Measurements from ENCODE around the gene NAT8L.

Gene NAT8L

DNA sequence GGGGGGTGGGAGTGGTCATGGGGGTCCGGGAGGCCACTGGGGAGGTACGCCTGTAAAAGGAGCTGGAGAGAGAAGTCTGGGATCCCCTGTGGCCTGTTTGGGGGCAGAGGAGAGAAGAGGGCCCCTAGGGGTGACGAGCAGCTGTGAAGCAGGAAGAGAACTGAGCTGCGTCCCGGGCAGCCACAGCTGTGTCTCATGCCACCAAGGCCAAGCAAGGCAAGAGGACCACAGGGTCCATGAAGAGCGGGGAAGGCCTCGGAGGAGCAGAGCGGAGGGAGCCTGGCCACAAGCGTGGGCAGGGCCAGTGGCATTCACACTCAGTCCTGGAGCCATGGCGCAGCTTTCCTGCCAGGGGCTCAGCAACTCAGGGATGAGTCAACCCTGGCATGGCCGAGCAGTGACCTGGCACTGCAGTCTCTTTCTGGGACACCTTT lies 13.6 kb upstream of the NAT8L start:
- no peak for DNase-seq (ENCODE audit: low read depth)

DNA sequence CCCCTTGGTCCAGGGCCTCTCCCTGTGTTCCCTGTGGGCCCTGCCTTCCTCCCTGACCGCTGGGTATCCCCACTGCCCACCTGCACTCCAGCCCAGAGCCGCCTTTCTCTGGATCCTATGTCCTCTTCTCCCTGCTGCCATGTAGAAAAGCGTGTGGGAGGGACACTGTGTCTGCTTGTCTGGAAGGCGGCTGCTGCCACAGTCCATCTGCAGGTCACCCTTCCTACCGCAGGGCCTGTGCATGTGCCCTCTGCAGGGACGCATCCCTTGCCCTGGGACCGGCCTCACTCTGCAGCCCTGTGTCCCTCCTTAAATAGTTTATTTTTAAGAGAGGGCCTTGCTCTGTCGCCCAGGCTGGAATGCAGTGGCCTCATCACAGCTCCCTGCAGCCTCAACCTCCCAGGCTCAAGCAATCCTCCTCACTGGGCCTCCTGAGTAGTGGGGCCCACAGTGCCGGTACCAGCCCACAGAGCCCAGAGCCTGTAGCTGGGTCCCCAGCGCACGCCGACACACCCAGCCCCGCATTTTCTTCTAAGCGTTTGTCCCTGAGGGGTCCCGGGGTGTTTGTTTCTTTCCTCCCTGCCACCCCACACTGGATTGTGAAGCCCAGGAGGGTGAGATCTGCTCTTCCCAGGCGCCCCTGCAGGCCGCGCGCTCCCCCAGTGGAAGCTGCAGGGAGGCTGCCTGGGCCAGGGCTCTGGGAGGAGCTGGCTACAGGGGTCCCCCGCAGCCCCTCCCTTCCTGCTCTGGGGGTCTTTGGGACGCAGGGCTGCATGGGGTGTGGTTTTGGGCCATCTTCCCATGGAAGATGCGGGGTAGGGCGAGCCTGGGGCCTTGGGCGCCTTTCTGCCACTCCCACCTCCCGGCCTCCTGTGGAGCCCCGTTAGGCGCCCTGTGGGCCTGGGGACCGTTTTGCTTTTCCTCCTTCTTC lies 12.8 kb upstream of the NAT8L start:
- no peak for DNase-seq (ENCODE audit: low read depth)

DNA sequence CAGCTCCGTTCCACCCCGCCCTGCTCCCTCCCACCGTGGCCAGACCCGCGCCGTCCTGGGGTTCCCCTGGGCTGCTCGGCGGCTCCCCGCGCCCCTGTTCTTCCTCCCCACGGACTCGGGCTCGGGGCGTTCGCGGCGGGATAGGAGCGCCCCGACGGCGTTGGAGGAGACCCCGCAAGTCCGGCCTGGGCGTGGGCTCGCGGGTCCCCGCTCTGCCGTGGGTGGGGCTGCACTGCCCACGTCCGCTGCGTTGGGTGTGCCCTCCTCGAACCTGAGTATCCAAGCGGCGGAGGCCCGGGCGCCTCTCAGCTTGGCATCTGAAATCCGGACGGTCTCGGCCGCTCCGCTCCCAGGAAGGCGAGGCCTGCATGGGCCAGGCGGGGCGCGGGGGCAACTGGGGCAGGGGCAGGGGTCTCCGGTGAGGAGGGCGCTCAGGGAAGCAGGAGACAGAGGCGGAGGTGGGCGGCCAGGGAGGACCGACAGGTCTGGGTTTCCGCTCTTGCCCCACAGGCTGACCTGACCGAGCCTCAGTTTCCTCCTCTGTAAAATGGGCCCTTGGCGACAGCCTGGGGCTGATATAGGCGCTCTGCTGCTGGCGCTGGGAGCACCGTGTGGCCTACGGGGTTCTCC lies 12.0 kb upstream of the NAT8L start:
- no peak for DNase-seq (ENCODE audit: low read depth)

DNA sequence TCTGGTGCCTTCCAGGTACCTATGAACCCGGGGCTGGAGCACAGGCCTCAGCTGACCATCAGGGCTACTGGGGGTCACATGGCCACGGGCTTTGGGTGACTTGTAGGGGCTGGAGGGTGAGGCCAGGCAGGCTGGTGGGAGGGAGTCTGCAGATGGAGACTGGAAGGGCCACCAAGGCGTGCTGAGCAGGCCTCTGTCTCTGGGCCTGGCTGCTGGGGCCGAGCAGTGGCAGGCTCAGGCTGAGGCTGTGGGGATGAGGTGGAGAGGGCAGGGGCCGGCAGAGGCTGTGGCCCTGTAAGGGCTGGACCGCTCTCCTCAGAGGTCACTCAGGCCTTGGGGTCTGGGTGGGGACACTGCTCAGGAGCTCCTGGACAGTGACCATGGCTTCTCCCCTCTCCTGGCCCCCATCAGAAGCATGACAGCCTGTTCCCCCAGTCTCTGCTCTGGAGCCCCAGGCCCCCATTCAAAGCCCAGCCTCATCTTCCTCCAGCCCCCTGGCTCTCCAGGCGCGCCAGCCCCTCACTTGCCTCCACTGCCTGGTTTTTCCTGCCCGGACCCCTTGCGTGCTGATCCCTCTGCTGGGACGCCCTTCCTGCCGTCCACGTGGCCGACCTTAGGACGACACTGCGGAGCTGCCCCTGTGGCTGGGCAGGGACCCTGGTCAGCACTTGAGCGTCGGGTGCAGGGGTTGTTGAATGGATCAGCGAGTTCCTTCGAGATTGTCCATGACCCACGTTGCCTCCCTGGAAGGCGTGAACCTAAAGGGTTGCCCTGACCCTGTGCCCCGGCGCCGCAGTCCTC lies 11.1 kb upstream of the NAT8L start:
- DNase-seq (ENCODE audit: low read depth) = no peak

DNA sequence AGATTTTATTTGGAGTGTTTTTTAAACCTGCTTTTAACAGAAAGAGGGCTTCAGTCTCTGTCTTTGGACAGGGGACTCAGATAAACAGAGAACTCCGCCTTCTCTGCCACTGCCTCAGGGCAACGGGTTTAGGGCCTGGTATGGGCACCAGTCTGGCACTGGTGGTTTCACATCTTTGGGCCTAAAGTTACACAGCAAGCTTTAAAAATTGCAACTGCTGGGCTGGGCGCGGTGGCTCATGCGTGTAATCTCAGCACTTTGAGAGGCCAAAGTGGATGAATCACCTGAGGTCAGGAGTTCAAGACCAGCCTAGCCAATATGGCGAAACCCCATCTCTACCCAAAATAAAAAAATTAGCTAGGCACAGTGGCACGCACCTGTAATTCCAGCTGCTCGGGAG lies 10.3 kb upstream of the NAT8L start:
- DNase-seq (ENCODE audit: low read depth) = no peak

DNA sequence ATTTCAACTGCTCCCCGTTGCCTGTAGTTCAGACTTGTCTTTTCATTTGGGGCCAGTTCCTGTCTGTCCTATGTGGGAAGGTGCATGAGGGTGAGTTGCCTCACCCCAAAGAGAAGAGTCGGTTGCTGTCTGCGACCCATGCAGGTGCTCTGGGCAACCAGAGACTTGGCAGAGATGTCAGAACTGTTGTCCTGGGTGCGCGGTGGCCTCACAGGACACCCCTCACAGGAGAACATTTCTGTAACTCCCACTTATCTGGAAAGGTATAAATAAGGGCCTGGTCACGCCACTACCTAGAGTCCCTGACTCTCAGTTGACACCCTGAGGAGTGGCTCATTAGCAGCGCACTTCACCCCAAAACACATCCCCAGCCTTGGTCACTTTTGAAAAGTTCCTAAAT lies 9.7 kb upstream of the NAT8L start:
- DNase-seq (ENCODE audit: low read depth) = no peak

DNA sequence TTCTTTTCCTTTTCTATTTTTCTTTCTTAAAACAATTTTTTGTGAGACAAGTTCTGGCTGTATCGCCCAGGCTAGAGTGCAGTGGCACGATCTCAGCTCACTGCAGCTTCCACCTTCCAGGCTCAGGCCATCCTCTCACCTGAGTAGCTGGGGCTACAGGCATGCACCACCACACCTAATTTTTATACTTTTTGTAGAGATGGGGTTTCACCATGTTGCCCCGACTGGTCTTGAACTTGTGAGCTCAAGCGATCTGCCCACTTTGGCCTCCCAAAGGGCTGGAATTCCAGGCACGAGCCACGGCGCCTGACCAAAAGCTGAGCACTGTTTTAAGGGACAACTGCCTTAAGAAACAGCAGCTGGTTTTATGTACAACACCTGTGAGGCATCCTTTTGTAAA lies 9.3 kb upstream of the NAT8L start:
- DNase-seq (ENCODE audit: low read depth) = no peak

DNA sequence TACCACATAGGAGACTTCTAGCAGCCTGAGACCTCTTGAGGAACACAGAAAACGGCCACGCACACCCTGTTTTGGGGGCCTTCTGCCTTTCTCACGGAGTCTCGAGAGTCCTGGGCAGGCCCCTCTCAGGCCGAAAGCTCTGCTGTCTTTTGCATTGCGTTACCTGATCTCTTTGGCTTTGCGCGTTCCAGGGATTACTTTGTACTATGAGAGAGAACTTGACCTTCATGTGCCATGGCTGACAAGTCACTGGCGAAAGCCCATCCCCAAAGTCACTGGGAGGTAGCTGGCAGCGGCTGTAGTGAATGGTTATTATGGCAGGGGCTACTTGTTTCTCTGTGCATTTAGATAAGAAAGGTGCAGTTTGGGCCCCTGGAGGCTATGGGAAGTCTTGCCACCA lies 8.0 kb upstream of the NAT8L start:
- DNase-seq (ENCODE audit: low read depth) = no peak

DNA sequence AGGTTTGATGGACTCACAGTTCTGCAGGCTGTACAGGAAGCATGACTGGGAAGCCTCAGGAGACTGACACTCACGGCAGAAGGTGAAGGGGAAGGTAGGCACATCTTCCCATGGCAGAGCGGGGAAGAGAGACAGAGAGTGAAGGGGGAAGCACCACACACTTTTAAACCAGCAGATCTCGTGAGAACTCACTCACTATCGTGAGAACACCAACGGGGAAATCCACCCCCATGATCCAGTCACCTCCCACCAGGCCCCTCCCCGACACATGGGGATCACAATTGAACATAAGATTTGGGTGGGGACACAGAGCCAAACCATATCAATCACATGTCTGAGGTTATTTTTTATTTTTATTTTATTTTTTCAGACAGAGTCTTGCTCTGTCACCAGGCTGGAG lies 4.9 kb upstream of the NAT8L start:
- no peak for DNase-seq (ENCODE audit: low read depth)

DNA sequence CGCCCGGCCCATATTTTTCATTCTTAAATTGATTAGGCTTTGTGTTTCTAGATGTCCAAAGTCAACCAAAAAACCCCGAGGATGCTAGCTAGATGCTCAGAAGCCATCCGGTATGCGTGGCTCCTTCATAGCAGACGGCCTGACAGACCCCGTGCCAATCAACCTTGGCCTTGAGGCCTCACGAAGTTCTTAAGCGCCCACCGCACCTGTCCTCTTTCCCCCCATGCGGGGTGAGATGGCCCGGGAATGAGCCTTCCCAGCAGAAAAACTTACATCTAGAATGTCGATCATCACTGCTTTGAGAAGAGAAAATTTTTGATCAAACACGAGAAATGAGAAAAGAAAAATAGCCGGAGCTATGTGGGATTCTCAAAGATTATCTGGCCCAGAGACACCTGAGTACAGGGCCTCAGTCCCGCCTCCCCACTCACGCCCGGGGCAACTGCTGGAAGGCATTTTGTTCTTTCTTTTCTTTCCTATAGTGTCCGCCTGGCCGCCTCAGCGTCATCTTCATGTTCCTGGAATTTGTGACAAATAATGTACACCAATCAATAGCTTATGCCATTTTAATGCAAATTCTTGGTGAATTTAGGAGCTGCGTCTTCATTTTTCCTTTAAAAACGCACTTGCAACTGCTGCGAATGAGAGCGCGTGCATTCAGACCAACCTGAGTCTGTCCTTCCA lies 1.6 kb upstream of the NAT8L start:
- DNase-seq (ENCODE audit: low read depth) = no peak

DNA sequence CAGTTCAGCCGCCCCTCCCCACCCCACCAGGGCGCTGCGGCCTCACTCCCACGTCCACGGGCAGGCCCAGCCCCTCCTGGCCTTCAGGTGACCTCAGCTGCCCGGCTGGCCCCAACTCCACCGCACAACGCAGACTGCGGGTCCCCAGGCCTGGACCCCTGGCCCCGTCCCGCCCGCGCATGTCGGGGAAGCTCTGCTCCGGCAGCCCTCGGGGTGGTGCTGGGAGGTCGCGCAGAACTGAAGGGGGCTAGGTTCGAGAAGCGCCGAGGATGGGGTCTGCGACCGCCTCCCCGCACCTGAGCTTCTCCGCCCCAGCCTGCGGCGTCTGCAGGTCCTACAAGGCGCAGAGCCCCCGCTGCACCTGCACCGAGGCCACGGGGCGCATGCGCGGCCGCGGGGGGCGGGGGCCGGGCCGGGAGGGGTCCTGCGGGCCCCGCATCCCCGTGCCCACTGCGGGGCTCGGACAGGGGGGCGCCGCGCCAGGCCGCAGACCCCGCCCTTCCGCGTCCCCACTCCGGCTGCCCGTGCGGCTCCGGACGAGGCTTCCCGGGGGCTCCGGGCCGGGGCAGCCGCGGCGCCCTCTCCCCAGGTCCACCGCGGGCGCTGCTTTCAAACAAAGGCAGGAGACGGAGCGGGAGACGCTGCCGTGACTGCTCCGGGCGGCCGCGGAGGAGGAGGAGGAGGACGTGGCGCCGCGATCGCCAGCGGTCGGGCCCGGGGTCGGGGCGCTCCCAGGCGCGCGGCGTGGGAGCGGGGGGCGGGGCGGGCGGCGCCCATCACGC lies 672 bp upstream of the NAT8L start:
- DNase-seq (ENCODE audit: low read depth) = no peak

DNA sequence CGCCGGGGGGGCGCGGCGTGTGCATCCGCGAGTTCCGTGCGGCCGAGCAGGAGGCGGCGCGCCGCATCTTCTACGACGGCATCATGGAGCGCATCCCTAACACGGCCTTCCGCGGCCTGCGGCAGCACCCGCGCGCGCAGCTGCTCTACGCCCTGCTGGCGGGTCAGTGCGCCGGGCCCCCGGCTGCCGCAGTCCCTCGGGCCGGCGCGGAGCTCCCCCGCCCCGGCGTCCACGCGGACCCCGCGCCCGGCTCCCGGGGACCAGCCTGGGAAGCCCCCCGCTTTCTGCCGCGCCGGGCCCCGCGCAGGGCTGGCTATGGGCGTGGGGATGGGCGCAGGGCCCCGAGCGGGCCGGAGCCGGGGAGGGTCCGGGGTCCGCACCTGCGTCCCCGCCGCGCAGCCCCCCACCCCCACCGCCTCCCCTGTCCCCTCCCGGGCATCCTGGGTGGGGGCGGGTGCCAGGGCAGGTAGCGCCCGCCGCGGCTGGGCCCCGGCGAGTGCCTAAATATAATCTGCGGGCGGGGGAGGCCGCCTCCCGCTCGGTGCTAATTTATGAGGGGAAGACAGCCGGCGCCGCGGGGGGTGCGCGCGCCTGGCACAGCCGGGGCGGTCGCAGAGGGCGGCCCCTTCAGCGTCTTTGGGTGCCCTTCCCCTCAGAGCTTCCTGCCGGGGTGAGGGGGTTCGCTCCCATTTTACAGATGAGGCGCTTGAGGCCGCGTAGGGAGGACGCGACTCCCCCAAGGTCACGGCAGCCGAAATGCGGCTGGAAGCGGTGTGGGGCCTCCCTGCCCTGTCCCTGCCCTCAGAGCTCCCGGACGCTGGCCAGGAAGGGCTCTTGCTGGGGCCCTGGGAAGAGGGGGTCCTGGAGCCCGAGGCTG lies 837 bp downstream of the NAT8L start:
- no peak for DNase-seq (ENCODE audit: low read depth)

DNA sequence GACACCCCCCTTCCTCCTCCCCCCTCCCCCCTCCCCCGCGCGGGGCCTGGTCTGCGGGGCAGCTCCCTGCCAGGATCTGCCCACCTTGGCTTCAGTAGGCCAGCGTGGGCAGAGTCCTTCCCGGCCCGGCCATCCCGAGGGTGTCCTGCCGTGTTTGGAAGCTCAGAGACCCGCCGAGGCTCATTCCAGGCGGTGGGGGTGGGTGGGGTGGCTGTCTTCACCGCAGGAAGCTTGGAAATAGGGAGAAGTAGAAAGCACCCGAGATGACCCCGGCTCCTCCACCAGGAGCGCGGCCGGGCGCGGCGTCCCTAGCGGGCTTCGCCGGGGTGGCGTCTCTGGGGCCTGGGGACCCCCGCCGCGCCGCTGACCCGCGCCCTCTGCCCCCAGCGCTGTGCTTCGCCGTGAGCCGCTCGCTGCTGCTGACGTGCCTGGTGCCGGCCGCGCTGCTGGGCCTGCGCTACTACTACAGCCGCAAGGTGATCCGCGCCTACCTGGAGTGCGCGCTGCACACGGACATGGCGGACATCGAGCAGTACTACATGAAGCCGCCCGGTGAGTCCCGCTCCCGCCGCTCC lies 1.6 kb downstream of the NAT8L start:
- DNase-seq (ENCODE audit: low read depth) = no peak

DNA sequence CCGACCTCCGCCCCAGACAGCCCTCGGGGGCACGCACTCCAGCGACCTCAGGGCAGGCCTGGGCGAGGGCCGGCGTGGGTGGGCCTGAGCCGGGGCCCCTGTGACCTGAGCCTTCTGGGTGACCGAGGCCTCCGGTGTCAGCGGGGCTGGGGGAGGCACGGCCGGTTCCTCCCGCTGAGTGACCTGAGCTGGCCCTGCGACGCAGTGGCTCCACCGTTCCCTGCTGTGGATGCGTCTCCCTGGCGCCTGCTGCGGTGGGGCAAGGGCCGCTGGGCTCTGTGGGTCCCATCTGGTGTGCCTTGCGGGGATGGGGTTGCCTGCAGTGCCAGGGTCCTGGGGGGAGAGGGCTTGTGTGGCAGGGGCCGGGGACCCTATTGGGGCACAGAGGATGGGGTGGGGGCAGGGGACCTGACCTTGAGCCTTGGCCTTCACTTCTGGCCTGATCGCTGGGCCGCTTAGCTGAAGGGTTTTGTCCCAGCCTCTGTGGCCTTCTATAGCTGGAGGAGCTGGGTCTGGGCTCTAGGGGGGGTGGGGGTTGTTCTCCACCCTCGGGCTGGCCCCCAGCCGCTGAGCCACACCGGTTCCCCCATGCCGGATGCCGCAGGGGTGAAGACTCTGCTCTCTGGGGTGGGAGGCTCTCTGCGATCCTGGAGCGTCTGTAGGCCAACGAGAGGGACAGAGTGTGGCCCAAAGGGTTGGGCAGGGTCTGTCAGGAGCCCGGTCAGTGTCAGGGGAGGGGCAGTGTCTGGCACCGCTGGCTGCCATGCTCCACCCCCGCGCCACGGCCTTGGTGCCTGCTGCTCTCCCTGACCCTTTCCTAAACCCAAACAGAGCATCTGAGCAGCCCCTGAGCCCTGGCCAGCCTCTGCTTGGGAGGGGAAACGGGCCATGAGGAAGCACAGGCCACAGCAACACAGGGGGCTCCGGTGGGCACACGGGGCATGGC lies 2.3 kb downstream of the NAT8L start:
- DNase-seq (ENCODE audit: low read depth) = no peak

DNA sequence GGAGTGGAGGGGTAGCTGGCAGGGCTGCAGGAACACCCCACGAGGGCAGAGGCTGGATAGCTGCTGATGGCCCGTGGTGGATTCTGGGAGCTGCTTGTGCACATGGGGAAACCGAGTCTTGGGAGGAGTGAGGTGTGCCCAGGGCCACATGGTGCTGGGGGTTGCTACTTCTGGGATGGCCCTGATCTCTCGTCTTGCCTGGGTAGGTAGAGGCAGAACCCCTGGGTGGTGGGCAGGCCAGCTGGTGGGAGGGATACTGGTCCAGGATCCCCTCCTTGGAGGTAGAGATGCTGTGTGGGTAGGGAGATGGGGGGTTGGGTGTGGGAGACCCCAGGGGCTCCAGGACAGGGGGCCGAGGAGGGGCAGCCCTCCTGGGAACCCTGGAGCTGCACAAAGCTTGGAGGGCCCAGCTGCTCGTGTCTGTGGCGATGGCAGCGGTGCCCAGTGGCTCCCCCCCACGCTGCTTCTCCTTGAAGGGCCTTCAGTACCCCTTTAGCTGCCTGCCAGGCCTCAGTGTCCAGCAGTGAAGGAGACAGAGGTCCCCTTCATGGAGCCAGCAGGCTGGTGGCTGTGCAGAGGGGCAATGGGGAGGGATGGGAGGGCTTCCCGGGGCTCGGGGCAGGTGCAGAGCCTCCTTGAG lies 3.2 kb downstream of the NAT8L start:
- DNase-seq (ENCODE audit: low read depth) = no peak

DNA sequence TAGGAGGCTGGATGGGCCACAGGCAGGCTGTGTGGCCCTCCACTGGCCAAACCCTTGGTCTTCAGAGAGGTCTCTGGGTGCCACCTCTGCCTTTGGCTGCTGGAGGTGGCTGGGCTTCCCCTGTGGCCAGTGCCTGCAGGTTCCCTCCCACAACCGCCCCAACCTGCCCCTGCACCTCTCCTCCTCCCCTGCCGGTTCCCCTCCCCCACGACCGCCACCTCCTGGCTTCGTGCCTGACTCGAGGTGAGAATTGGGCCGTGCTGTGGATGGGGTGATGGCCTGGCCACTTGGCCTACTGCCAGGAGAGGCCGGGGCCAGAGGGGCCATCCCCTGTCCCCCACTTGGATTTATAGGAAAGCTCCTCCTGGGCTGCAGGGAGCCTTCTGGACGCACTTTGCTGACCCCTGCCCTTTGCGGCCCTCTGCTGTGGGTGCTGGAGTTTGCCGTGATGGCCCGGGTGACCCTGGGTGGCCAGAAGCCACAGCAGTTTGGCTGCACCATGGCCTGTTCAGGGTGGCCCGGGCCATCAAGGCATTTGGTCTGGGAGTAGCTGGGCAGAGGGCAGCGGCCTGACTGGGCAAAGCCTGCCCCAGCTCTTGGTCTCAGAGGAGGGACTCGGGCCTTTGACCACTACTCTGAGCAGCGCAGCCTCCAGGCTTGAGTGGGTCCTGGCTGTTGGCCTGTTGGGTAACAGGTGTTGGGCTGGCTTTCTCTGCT lies 3.8 kb downstream of the NAT8L start:
- DNase-seq (ENCODE audit: low read depth) = no peak

DNA sequence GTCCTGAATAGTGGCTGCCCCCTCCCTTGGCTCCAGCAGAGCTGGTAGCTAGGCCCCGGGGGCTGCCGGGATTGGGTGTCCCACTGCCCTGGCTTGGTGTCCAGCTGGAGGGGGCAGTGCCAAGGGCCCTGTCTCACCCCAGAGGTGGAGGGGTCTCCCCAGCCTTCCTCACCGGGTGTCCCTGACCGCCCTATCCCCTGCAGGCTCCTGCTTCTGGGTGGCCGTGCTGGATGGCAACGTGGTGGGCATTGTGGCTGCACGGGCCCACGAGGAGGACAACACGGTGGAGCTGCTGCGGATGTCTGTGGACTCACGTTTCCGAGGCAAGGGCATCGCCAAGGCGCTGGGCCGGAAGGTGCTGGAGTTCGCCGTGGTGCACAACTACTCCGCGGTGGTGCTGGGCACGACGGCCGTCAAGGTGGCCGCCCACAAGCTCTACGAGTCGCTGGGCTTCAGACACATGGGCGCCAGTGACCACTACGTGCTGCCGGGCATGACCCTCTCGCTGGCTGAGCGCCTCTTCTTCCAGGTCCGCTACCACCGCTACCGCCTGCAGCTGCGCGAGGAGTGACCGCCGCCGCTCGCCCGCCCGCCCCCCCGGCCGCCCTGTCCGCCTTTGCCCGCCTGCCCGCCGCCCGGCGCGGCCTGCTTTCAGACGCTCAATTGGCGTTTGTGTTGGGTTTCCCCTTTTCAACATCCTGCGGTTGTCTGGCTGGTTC lies 4.6 kb downstream of the NAT8L start:
- DNase-seq (ENCODE audit: low read depth) = no peak

All from non-pigmented ciliary epithelial cell (primary cell).